HFF-Myc (cell line): ENCODE measurements around the gene MMP12.
"Not testable (repeated sequence)": the region's sequence is repeated elsewhere in the genome, so short reads cannot be mapped to it uniquely, and the experiment has no call there.

Experiments
- DNase-seq: peaks from one replicate; pipeline ENCODE4 v3.0.0-alpha.2; 2011; ENCODE audit warnings: low read depth; ENCODE audit errors: extremely low read depth
- H3K4me3 ChIP-seq: replicated peaks from 2 replicates; pipeline ENCODE4 v1.5.1; 2011; ENCODE audit warnings: low read depth, mild to moderate bottlenecking, control low read depth, low read length
- TF ChIP-seq, protein P1 (sequence below): IDR thresholded peaks from 2 replicates; pipeline ENCODE4 v1.5.1; 2012; ENCODE audit warnings: mild to moderate bottlenecking, low read depth, low read length, control low read depth; ENCODE audit errors: missing control alignments

MMP12 gene

DNA sequence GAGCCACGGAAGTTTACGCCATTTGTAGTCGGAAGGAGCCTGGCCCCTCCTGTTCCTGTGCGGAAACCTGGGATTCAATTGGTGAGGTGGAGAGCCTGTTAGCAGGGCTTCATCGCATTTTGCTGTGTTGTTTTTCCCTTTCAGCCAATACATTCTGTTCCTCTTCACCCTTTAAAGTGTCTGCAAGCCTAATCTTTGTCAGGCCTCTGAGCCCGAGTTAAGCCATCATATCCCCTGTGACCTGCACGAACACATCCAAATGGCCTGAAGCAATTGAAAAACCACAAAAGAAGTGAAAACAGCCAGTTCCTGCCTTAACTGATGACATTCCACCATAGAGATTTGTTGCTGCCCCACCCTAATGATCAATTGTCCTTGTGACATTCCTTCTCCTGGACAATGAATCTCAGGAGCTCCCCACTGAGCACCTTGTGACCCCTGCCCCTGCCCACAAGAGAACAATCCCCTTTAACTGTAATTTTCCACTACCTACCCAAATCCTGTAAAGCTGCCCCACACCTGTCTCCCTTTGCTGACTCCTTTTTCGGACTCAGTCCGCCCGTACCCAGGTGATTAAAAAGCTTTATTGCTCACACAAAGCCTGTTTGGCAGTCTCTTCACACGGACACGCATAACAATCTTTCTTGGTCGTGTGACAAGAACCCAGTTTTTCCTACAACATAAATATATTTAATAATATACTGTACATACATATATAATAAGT is 37.1 kb upstream of the MMP12 start:
- no peak overlapping the region for H3K4me3 ChIP-seq
- DNase-seq, result no peak
- TF ChIP-seq, protein P1, sequence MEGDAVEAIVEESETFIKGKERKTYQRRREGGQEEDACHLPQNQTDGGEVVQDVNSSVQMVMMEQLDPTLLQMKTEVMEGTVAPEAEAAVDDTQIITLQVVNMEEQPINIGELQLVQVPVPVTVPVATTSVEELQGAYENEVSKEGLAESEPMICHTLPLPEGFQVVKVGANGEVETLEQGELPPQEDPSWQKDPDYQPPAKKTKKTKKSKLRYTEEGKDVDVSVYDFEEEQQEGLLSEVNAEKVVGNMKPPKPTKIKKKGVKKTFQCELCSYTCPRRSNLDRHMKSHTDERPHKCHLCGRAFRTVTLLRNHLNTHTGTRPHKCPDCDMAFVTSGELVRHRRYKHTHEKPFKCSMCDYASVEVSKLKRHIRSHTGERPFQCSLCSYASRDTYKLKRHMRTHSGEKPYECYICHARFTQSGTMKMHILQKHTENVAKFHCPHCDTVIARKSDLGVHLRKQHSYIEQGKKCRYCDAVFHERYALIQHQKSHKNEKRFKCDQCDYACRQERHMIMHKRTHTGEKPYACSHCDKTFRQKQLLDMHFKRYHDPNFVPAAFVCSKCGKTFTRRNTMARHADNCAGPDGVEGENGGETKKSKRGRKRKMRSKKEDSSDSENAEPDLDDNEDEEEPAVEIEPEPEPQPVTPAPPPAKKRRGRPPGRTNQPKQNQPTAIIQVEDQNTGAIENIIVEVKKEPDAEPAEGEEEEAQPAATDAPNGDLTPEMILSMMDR, result no peak

DNA sequence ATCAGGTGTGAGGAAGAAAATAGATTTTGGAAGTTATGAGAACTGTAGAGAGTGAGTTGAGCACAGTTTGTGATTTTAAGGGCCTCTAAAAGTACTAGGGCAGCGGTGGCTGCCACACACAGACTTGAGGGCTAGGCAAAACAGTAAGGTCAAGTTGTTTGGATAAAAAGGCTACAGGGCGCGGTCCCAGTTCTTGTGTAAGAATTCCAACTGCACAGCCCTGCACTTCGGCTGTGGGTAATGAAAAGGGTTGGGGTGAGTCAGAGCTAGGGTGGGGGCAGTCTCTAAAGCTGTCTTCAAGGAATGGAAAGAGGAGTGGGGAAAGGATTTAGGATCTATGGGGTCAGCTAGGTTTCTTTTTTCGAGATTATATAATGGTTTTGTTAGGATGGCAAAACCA is 31.1 kb upstream of the MMP12 start:
- not testable (repeated sequence) for DNase-seq, H3K4me3 ChIP-seq

DNA sequence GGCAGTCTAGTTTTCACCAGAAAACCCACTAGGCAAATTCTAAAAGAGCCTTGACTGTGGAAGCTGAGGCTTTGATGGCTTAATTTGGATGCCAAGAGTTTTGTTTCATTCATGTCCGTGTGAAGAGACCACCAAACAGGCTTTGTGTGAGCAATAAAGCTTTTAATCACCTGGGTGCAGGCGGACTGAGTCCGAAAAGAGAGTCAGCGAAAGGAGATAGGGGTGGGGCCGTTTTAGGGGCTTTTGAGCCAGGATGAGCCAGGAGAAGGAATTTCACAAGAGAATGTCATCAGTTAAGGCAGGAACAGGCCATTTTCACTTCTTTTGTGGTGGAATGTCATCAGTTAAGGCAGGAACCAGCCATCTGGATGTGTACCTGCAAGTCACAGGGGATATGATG is 29.1 kb upstream of the MMP12 start:
- not testable (repeated sequence) for H3K4me3 ChIP-seq, DNase-seq

DNA sequence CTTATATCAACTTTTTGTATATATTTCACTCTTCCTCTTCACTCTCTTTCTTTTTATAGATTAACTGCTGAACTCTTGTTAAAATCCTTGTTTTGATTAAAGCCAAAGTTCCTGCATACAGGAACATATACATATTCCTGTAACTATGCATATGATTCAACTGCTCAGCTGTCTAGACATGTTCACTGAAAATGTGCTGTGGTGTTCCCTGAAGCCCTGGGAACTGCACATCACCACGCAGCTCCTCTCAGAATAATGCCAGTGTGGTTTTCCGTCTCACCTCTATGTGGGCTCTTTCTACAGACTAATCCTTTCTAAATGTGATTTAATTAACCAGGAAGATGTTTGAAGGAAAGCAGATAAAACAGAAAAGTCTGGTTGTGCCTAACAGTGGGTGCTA is 25.6 kb upstream of the MMP12 start:
- H3K4me3 ChIP-seq, result no peak overlapping the region
- TF ChIP-seq, protein P1, result no peak
- DNase-seq, result no peak

DNA sequence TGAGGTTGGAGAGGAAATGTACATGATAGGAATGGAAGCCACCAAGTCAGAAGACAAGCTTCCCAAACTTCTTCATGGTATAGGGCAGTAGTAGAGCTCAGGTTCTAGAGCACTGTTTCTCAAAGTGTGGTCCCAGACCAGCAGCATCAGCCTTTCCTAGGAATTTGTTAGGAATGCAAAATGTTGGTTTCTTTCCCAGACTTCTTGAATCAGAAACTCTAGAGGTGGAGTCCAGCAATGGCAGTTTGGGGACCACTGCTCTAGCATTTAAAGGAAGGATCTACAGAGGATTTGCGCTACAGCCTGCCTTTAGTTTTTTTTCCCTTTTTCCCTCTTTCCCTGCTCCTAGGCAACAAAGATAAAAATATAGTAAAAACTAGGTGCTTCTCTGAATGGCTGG is 17.0 kb upstream of the MMP12 start:
- TF ChIP-seq, protein P1, result no peak
- no peak for DNase-seq

DNA sequence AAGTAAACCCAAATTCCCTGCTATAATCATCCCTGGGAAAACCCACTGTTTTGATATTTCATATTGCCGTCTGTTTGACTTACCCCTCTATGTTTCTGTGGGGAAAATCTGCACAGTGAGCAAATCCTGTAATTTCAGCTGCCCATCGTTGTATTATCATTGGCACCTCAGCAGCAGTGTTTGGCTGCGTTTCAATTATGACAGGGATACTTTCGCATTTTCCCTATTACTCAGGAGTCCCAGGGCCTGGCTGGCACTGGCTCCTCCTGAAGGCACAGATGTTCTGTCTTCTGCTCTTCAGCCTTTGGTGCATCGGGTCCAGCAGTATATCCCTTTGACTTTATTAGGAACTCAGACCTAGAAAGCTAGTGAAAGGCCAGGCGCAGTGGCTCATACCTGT is 12.2 kb upstream of the MMP12 start:
- H3K4me3 ChIP-seq, result no peak overlapping the region
- TF ChIP-seq, protein P1, result no peak
- DNase-seq, result no peak

More for the DNA sequence above, 17.0 kb upstream of the MMP12 start:
- H3K4me3 ChIP-seq, result no peak overlapping the region

DNA sequence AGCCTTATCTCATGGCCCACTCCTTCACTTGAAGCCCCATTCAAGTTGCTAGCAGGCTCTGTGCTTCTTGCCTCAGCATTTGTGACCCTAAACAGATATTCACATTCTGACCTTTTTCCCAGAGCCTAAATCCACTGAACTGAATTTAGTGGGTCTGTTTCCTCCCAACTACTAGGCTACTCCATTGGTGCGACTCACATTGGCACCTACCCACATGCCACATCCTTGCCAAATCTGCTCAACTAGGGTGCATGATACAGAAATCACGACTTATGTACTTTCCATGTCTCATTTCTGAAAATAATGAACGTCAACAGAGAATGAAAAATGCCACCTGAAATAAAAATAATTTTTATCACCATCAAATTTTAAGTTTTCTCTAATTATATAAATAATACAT is 8.4 kb upstream of the MMP12 start:
- DNase-seq, result no peak
- TF ChIP-seq, protein P1, result no peak
- H3K4me3 ChIP-seq, result no peak overlapping the region

DNA sequence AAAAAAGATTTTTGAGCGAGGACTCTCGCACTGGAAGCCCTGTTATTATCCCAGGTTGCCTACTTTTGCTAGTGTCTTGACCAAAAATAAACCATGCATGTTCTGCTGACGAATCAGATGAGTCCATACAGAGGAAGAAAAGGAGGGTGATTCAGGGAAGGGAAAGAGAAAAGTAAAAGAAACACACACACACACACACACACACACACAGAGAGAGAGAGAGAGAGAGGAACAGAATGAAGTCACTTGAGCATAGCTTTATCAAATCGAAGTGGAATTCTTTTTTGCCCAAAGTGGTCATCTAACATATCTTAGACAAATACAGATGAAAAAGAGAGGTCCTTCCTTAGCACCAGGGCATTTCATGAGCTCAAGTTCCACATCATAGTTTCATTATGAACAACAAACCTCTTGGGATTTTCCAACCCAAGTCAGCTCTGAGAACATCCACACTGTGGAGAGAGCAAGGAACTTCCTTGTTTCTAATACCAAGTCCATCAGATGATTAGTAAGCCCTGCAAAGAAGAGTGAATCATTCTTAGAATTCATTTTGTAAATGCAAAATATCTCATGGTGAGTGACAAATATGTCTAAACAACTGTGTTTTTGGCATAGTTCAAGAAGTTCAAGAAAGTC is 7.7 kb upstream of the MMP12 start:
- TF ChIP-seq, protein P1, result no peak
- no peak for DNase-seq

More for the DNA sequence above, 7.7 kb upstream of the MMP12 start:
- H3K4me3 ChIP-seq, result no peak overlapping the region
